GM10266 (cell line): Measurements from ENCODE around the gene BAHCC1.

Experiments used
- DNase-seq: peaks from one replicate; pipeline ENCODE4 v3.0.0; 2012; ENCODE audit errors: extremely low spot score
- TF ChIP-seq, protein P1 (sequence below): IDR thresholded peaks from 2 replicates; pipeline ENCODE4 v1.5.1; 2012; ENCODE audit warnings: mild to moderate bottlenecking, low read depth; ENCODE audit not compliant: control insufficient read depth, insufficient read depth; ENCODE audit errors: missing control alignments

The BAHCC1 gene

DNA sequence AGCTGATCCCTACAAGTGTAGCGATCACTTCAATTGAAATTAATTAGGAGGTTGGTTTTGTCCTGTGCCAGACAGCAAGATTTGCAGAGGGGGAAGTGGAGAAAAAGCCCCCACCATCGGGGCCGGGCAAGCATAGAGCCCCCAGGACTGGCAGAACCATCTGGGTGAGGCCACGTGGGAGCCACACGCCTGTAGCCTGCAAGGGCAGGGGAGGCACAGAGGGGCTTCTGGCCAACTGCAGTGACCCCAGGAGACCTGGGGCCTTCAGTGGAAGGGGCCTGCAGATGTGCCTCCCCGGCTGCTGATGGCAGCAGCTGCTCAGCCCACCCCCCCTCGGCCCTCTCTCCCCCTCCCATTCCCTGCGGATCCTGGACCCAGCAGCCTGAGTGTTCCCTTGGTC, 54.1 kb downstream of the BAHCC1 start:
- TF ChIP-seq, protein P1, sequence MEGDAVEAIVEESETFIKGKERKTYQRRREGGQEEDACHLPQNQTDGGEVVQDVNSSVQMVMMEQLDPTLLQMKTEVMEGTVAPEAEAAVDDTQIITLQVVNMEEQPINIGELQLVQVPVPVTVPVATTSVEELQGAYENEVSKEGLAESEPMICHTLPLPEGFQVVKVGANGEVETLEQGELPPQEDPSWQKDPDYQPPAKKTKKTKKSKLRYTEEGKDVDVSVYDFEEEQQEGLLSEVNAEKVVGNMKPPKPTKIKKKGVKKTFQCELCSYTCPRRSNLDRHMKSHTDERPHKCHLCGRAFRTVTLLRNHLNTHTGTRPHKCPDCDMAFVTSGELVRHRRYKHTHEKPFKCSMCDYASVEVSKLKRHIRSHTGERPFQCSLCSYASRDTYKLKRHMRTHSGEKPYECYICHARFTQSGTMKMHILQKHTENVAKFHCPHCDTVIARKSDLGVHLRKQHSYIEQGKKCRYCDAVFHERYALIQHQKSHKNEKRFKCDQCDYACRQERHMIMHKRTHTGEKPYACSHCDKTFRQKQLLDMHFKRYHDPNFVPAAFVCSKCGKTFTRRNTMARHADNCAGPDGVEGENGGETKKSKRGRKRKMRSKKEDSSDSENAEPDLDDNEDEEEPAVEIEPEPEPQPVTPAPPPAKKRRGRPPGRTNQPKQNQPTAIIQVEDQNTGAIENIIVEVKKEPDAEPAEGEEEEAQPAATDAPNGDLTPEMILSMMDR: no peak
- no peak for DNase-seq

DNA sequence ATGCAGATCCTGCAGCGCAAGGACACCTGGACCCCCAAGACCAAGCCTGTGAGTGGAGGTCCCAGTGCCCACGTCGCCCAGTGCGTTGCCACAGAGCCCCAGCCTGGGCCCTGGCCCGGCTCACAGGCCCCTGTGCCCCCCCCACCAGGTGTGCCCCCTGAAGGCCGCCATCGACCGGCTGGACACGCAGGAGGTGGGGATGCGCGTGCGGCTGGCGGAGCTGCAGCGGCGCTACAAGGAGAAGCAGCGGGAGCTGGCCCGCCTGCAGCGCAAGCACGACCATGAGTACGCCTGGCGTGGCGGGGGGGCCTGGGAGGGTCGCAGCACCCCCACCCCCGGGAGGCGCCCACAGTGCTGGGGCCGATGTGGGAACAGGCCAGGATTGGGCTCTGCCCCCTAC, 56.6 kb downstream of the BAHCC1 start:
- DNase-seq: no peak
- TF ChIP-seq, protein P1: no peak

DNA sequence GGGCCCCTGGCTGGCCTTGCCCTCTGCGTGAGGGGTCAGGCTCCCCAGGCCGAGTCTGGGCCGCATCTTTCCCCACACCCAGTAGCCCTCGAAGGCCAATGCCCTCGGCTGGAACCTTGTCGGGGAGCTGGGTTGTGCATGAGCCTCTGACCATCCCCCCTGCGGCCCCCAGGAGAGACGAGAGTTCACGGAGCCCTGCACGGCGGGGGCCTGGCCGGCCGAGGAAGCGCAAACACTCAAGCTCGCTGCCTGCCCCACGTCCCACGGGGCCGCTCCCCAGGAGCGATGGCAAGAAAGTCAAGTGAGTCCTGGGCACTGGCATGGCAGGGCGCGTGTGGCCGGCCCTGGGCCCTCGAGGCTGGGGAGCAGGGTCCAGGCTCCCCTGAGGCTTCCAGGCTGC, 57.3 kb downstream of the BAHCC1 start:
- TF ChIP-seq, protein P1: no peak
- DNase-seq: no peak

DNA sequence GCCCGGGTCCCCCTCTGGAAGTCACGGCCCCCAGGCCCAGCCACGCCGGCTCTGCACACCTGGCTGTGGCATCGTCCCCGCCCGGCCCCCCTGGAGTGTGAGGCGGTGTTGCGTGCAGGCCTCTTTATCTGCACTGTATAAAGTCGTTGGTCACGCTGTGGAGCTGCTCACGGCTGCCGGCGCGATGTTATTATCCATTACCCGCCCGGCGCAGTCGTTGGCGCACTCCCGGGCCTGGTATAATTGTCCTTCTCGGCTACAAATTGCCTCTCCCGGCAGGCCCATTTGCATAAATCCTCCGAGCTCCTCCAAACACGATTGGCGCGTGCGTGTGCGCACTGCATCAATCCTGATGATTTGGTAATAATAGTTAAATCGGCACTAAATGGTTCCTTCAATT, 57.8 kb downstream of the BAHCC1 start:
- no peak for DNase-seq
- TF ChIP-seq, protein P1: no peak

DNA sequence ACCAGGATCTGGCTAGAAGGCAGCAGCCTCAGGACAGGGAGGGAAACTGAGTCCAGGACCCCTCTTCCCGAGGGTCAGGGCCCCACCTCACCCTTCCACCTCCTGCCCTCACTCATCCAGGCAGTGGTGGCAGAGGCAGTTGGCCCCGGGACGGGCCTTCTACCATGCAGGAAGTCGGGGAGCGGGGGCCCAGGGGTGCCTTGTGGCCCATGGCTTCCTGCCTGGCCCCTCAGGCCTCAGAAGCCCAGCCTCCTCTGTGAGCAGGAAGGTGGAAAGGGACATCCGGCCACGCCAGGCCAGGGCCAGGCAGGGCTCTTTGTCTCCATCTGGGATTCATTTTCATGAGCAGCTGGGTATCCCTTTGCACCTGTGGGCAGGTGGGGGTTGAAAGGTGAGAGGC, 58.5 kb downstream of the BAHCC1 start:
- DNase-seq: no peak

DNA sequence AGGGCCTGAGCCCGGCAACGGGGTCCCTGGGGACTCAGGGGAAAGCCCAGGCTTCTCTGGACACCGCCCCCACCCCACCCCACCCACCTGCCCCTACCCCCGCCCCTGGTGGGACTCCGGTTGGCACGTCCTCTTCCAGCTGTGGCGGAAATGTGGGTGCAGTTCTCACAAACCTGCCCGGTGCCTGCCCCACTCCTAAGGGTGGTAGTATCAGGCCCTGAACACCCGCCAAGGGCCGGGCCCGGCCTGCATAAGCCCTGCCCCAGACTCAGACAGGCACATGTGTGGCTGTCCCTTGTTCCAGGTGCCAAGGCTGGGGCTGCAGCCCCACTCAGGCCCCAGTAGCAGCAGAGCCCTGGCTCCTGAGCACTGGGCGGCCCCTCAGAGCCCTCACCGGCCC, 59.2 kb downstream of the BAHCC1 start:
- DNase-seq: no peak
- TF ChIP-seq, protein P1: no peak

More for the DNA sequence above, 58.5 kb downstream of the BAHCC1 start:
- TF ChIP-seq, protein P1: no peak

DNA sequence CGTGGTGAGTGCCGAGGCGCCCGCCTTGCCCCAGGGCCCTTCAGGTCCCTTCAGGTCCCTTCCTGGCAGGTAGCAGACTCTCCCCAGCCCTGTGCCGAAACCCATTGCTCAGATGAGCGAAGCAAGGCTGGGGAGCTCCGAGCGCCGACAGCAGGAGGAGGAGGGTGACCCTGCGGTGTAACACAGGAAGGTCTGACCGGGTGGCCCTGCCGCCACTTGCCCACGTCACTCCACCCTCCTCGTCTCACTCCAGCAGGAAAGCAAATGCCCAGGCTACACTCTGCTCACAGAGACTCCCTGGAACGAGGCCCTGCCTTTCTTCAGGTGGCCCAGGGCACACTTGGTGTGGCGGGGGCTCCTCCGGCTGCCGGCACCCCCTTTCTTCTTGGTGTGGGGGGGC, 60.1 kb downstream of the BAHCC1 start:
- TF ChIP-seq, protein P1: no peak
- no peak for DNase-seq
